Measurements from ENCODE around the gene FAM47C.
A peak's percentile ranks its signal among the peaks of the same experiment; 100 is the strongest.
"Not testable (repeated sequence)": the region's sequence is repeated elsewhere in the genome, so short reads cannot be mapped to it uniquely, and the experiment has no call there.

FAM47C gene

GRCh38 chrX:37008182-37008581, at the start of gene FAM47C:
Gene FAM47C (plus strand): TSS chrX:37008366. CDS start chrX:37008411, 45 bp downstream.
- DNase-seq: not testable (repeated sequence)

- DNase-seq: no peak
These were observed 46.6 kb upstream of the FAM47C start for GRCh38 chrX:36961590-36961989.

GRCh38 chrX:36963069-36963808, 44.9 kb upstream of the FAM47C start:
- DNase-seq: no peak

GRCh38 chrX:36963852-36964251, 44.3 kb upstream of the FAM47C start:
- no peak for DNase-seq

GRCh38 chrX:36973575-36973974, 34.6 kb upstream of the FAM47C start:
- DNase-seq: no peak

- DNase-seq: no peak
These were observed 33.3 kb upstream of the FAM47C start for GRCh38 chrX:36974911-36975310.

GRCh38 chrX:36978886-36979285, 29.3 kb upstream of the FAM47C start:
- DNase-seq: no peak

- no peak for DNase-seq
These were observed 24.3 kb upstream of the FAM47C start for GRCh38 chrX:36983831-36984230.

- not testable (repeated sequence) for DNase-seq
These were observed 22.6 kb upstream of the FAM47C start for GRCh38 chrX:36985416-36986209.

- DNase-seq: no peak
These were observed 21.9 kb upstream of the FAM47C start for GRCh38 chrX:36986231-36986630.

- DNase-seq: not testable (repeated sequence)
These were observed 21.0 kb upstream of the FAM47C start for GRCh38 chrX:36987212-36987611.

- DNase-seq: no peak
These were observed 8.0 kb upstream of the FAM47C start for GRCh38 chrX:37000140-37000539.

- no peak for DNase-seq
These were observed 2.3 kb downstream of the FAM47C start for GRCh38 chrX:37010496-37010895.

GRCh38 chrX:37034260-37034659, 26.1 kb downstream of the FAM47C start:
- not testable (repeated sequence) for DNase-seq

GRCh38 chrX:37036674-37037220, 28.6 kb downstream of the FAM47C start:
- DNase-seq: not testable (repeated sequence)

GRCh38 chrX:37038814-37039213, 30.6 kb downstream of the FAM47C start:
- DNase-seq: not testable (repeated sequence)

GRCh38 chrX:37042956-37043885, 35.1 kb downstream of the FAM47C start:
- not testable (repeated sequence) for DNase-seq

- no peak for DNase-seq
These were observed 39.6 kb downstream of the FAM47C start for GRCh38 chrX:37047776-37048175.

- not testable (repeated sequence) for DNase-seq
These were observed 49.4 kb downstream of the FAM47C start for GRCh38 chrX:37057572-37057971.

GRCh38 chrX:37060999-37061398, 52.8 kb downstream of the FAM47C start:
- DNase-seq: peak; percentile 11
